Measurements from ENCODE around the gene VTI1A. TPM values are rescaled to one million over a fixed set of nuclear protein-coding genes. Genes with fewer than 3 reads are reported as not detected.
"Not testable (repeated sequence)": the region's sequence is repeated elsewhere in the genome, so short reads cannot be mapped to it uniquely, and the experiment has no call there.

VTI1A gene
- total RNA-seq, 3 donors from 2014 or later = 36.2 to 55.9 (median 44.4) TPM

GRCh38 chr10:112497347-112497950 is 50.4 kb downstream of the VTI1A start:
- Histone ChIP-seq H3K4me3 (no peak overlapping the region), H3K36me3 (ENCODE audit: low read depth) (no peaks in the 10 kb centered on the region), H3K9me3 (no peaks in the 10 kb centered on the region), H3K4me1 (ENCODE audit: low read depth) (no peaks in the 10 kb centered on the region)
- intact Hi-C loops (cut with DNase I, micrococcal nuclease) = no loop called here
- TF ChIP-seq, protein P1, sequence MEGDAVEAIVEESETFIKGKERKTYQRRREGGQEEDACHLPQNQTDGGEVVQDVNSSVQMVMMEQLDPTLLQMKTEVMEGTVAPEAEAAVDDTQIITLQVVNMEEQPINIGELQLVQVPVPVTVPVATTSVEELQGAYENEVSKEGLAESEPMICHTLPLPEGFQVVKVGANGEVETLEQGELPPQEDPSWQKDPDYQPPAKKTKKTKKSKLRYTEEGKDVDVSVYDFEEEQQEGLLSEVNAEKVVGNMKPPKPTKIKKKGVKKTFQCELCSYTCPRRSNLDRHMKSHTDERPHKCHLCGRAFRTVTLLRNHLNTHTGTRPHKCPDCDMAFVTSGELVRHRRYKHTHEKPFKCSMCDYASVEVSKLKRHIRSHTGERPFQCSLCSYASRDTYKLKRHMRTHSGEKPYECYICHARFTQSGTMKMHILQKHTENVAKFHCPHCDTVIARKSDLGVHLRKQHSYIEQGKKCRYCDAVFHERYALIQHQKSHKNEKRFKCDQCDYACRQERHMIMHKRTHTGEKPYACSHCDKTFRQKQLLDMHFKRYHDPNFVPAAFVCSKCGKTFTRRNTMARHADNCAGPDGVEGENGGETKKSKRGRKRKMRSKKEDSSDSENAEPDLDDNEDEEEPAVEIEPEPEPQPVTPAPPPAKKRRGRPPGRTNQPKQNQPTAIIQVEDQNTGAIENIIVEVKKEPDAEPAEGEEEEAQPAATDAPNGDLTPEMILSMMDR (IDR thresholded peaks at IDR 0.05) = no peak
- no peak for ATAC-seq
- no peak for DNase-seq

- intact Hi-C loops (cut with DNase I, micrococcal nuclease) = no loop called here
- no peak for ATAC-seq
Measured at GRCh38 chr10:112498806-112499205, 51.8 kb downstream of the VTI1A start.

GRCh38 chr10:112499985-112500384 is 53.0 kb downstream of the VTI1A start:
- H3K4me3 ChIP-seq; H3K4me1 ChIP-seq (ENCODE audit: low read depth); H3K9me3 ChIP-seq; DNase-seq; ATAC-seq; intact Hi-C loops (cut with DNase I, micrococcal nuclease); H3K36me3 ChIP-seq (ENCODE audit: low read depth): not testable (repeated sequence)

More at GRCh38 chr10:112498806-112499205, 51.8 kb downstream of the VTI1A start:
- no peak for DNase-seq
- Histone ChIP-seq H3K36me3 (ENCODE audit: low read depth) (no peaks in the 10 kb centered on the region), H3K9me3 (no peaks in the 10 kb centered on the region), H3K4me3 (no peak overlapping the region), H3K4me1 (ENCODE audit: low read depth) (no peaks in the 10 kb centered on the region)
- TF ChIP-seq, protein P1 (IDR thresholded peaks at IDR 0.05) = no peak

DNA sequence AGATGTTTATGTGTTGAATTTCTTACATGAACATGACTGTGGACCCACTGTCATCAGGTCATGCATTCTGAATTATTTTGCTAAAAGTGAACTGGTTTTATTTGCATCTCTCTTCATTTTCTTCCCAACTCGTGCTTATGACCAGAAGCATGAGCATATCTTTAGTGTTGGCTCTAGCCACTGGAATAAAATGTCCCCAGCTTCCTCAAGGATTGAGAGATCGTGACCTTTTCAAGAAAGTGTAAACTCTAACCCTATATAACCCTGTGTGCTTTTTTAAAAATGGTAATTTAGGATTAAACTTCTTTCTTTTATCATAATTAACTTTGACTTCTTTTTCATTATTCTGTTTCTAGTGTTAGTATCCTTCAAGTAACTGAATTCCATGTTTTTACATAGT is 55.5 kb downstream of the VTI1A start:
- Histone ChIP-seq H3K4me3 (no peak overlapping the region), H3K9me3 (no peaks in the 10 kb centered on the region), H3K4me1 (ENCODE audit: low read depth) (no peaks in the 10 kb centered on the region), H3K36me3 (ENCODE audit: low read depth) (no peaks in the 10 kb centered on the region)
- no peak for ATAC-seq
- DNase-seq = no peak
- TF ChIP-seq, protein P1 (IDR thresholded peaks at IDR 0.05) = no peak
- intact Hi-C loops (cut with DNase I, micrococcal nuclease) = no loop called here

DNA sequence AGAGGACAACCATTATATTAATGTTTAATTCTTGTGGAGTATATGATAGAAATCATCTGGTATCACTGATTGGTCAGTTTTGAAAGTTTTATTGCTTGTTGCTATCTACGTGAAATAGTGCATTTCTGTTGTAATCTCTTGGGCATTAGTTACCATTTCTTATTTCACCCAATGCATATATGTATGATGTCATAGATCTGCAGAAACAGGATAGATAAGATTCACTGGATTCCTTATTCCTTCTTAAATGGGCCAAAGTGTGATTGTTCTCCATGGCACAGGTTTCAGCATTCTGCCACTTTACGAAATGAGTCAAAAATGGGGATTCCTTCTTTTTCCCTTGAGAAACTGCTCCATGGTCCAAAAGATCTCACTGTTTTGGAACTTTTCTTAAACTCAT is 56.6 kb downstream of the VTI1A start:
- no peaks in the 10 kb centered on the region for H3K4me1 ChIP-seq (ENCODE audit: low read depth)
- no peaks in the 10 kb centered on the region for H3K9me3 ChIP-seq
- DNase-seq (no peak), ATAC-seq (no peak)
- no peak overlapping the region for H3K4me3 ChIP-seq
- no peaks in the 10 kb centered on the region for H3K36me3 ChIP-seq (ENCODE audit: low read depth)
- intact Hi-C loops (cut with DNase I, micrococcal nuclease) = no loop called here
- TF ChIP-seq, protein P1 (IDR thresholded peaks at IDR 0.05) = no peak

- TF ChIP-seq, protein P1 (IDR thresholded peaks at IDR 0.05) = no peak
- Histone ChIP-seq H3K36me3 (ENCODE audit: low read depth) (no peaks in the 10 kb centered on the region), H3K9me3 (no peaks in the 10 kb centered on the region), H3K4me3 (no peak overlapping the region), H3K4me1 (ENCODE audit: low read depth) (no peaks in the 10 kb centered on the region)
- intact Hi-C loops (cut with DNase I, micrococcal nuclease) = no loop called here
- ATAC-seq (no peak), DNase-seq (no peak)
Measured at GRCh38 chr10:112507046-112507445, 60.0 kb downstream of the VTI1A start.
